SK-N-SH (cell line): Measurements from ENCODE around the gene SPG7. TPM values are rescaled to one million over a fixed set of nuclear protein-coding genes. Genes with fewer than 3 reads are reported as not detected.

Source experiments
- CTCF ChIA-PET: fragments of 300-600, 350-600 bp; formaldehyde crosslinking; extraction: SDS; loops from one replicate; lab custom pipeline; 2021; lab: Yijun Ruan, JAX
- POLR2A ChIA-PET: fragments of 350-600 bp; sonication (Branson Sonifier 250); formaldehyde crosslinking; extraction: SDS; loops from one replicate; lab custom pipeline; 2020; ENCODE audit warnings: antibody characterized with exemption, inconsistent platforms; lab: Yijun Ruan, JAX
- DNase-seq: peaks from one replicate; pipeline ENCODE4 v3.0.0; 2012
- H2AFZ ChIP-seq: fragments of 200-600 bp; sonication (generic); 2 replicates; pipeline ENCODE4 v1.8.1; 2016; ENCODE audit warnings: antibody characterized with exemption, mild to moderate bottlenecking, low read depth
- H3F3A ChIP-seq: fragments of 200-600 bp; sonication (generic); replicated peaks from 2 replicates; pipeline ENCODE3; 2016; ENCODE audit warnings: antibody characterized with exemption, mild to moderate bottlenecking; ENCODE audit not compliant: insufficient read depth
- H3K27ac ChIP-seq, 2 experiments: fragments of 200-500 bp in 1 of 2; fragments of 200-600 bp in 1 of 2; sonication (Bioruptor generic) in 1 of 2; sonication (generic), shearing (Covaris generic) in 1 of 2; 2 replicates each; pipeline versions ENCODE4 v1.5.1 to v1.6.1; 2014 to 2016; ENCODE audit warnings: low read depth in 2 of 2, inconsistent platforms in 1 of 2, low read length in 1 of 2, mild to moderate bottlenecking in 1 of 2, mixed read lengths in 1 of 2
- H3K27me3 ChIP-seq: fragments of 200-600 bp; sonication (generic), shearing (Covaris generic); 2 replicates; pipeline ENCODE4 v1.6.1; 2016; ENCODE audit warnings: mixed run types; ENCODE audit not compliant: insufficient read depth
- H3K36me3 ChIP-seq, 2 experiments: fragments of 200-500 bp in 1 of 2; fragments of 200-600 bp in 1 of 2; sonication (Bioruptor generic) in 1 of 2; sonication (generic) in 1 of 2; replicated peaks in 1 of 2; 2 replicates each; pipeline versions ENCODE3 to v1.5.1; 2014 to 2016; ENCODE audit warnings: low read length in 1 of 2, mild to moderate bottlenecking in 1 of 2; ENCODE audit not compliant: insufficient read depth in 2 of 2, control insufficient read depth in 1 of 2
- H3K4me1 ChIP-seq, 2 experiments: fragments of 200-500 bp in 1 of 2; fragments of 200-600 bp in 1 of 2; sonication (Bioruptor generic) in 1 of 2; sonication (generic), shearing (Covaris generic) in 1 of 2; 2 replicates each; pipeline versions ENCODE4 v1.5.1 to v1.6.1; 2014 to 2016; ENCODE audit warnings: low read depth in 1 of 2, low read length in 1 of 2, mixed run types in 1 of 2; ENCODE audit not compliant: insufficient read depth in 2 of 2, control insufficient read depth in 1 of 2
- H3K4me2 ChIP-seq: fragments of 200-600 bp; sonication (generic), shearing (Covaris generic); 2 replicates; pipeline ENCODE4 v1.6.1; 2017; ENCODE audit warnings: mixed run types
- H3K4me3 ChIP-seq, 2 experiments: fragments of 200-500 bp in 1 of 2; fragments of 200-600 bp in 1 of 2; sonication (Bioruptor generic) in 1 of 2; sonication (generic), shearing (Covaris generic) in 1 of 2; 2 replicates each; pipeline versions ENCODE4 v1.5.1 to v1.8.1; 2014 to 2016; ENCODE audit warnings: low read depth in 2 of 2, inconsistent platforms in 1 of 2, low read length in 1 of 2, mild to moderate bottlenecking in 1 of 2, mixed read lengths in 1 of 2, moderate library complexity in 1 of 2
- H3K79me2 ChIP-seq: fragments of 200-600 bp; sonication (generic); 2 replicates; pipeline ENCODE4 v1.8.1; 2017; ENCODE audit warnings: mild to moderate bottlenecking; ENCODE audit not compliant: insufficient read depth
- H3K9ac ChIP-seq: fragments of 200-600 bp; sonication (generic); 2 replicates; pipeline ENCODE4 v1.6.1; 2017; ENCODE audit warnings: mixed run types
- H3K9me2 ChIP-seq: fragments of 200-600 bp; sonication (generic); 2 replicates; pipeline ENCODE4 v1.6.1; 2017; ENCODE audit warnings: mixed run types
- H3K9me3 ChIP-seq: fragments of 200-600 bp; sonication (generic); 2 replicates; pipeline ENCODE4 v1.6.1; 2017; ENCODE audit warnings: mixed run types, mild to moderate bottlenecking, moderate library complexity
- H4K20me1 ChIP-seq: fragments of 200-600 bp; sonication (generic); 2 replicates; pipeline ENCODE4 v1.6.1; 2017; ENCODE audit warnings: mild to moderate bottlenecking, mixed run types; ENCODE audit not compliant: insufficient read depth
- CHD2 ChIP-seq: fragments of 150-350 bp; IDR thresholded peaks from 2 replicates; pipeline ENCODE4 v1.6.1; 2018; ENCODE audit warnings: low read length; ENCODE audit not compliant: partially characterized antibody
- EP300 ChIP-seq, 2 experiments: IDR thresholded peaks; 2 replicates each; pipeline versions ENCODE4 v1.4.0 to v1.6.1; 2012; ENCODE audit warnings: borderline replicate concordance in 1 of 2, low read depth in 1 of 2, low read length in 1 of 2
- FOSL2 ChIP-seq: IDR thresholded peaks from 2 replicates; pipeline ENCODE4 v1.4.0; 2012; ENCODE audit warnings: low read depth, mild to moderate bottlenecking, moderate library complexity, borderline replicate concordance
- FOXJ3 ChIP-seq: sonication (generic); formaldehyde crosslinking; IDR thresholded peaks from 2 replicates; pipeline ENCODE4 v1.5.1; 2020; ENCODE audit warnings: mild to moderate bottlenecking, missing genetic modification reagents
- GABPA ChIP-seq: IDR thresholded peaks from 2 replicates; pipeline ENCODE4 v1.4.0; 2012; ENCODE audit warnings: low read depth, mild to moderate bottlenecking
- GATA2 ChIP-seq: sonication (generic); formaldehyde crosslinking; IDR thresholded peaks from 2 replicates; pipeline ENCODE4 v1.5.0; 2020; ENCODE audit warnings: mild to moderate bottlenecking, missing genetic modification reagents
- JUND ChIP-seq: IDR thresholded peaks from 2 replicates; pipeline ENCODE4 v1.4.0; 2012
- NRF1 ChIP-seq: IDR thresholded peaks from 2 replicates; pipeline ENCODE4 v1.6.1; 2012; ENCODE audit warnings: low read depth, mild to moderate bottlenecking, low read length
- PBX3 ChIP-seq: IDR thresholded peaks from 2 replicates; pipeline ENCODE4; 2012
- POLR2AphosphoS5 ChIP-seq: IDR thresholded peaks from 2 replicates; pipeline ENCODE4 v1.6.1; 2012; ENCODE audit warnings: low read depth, low read length
- RFX5 ChIP-seq: IDR thresholded peaks from 2 replicates; pipeline ENCODE4 v1.6.1; 2012; ENCODE audit warnings: mild to moderate bottlenecking, improper control_type of control experiment, low read length
- SMC3 ChIP-seq: IDR thresholded peaks from 2 replicates; pipeline ENCODE4 v1.6.1; 2012; ENCODE audit warnings: low read depth, low read length, improper control_type of control experiment
- TAF1 ChIP-seq: IDR thresholded peaks from 2 replicates; pipeline ENCODE4 v1.6.1; 2012; ENCODE audit warnings: low read depth, mild to moderate bottlenecking, low read length, moderate library complexity, borderline replicate concordance
- TCF12 ChIP-seq: IDR thresholded peaks from 2 replicates; pipeline ENCODE4 v1.4.0; 2012
- USF1 ChIP-seq: IDR thresholded peaks from 2 replicates; pipeline ENCODE4 v1.4.0; 2012; ENCODE audit warnings: low read depth, borderline replicate concordance
- WGBS: methylation state at CpG from one replicate; pipeline ENCODE4 v1.1.6; 2017; ENCODE audit warnings: low lambda C conversion rate; 5-methylcytosine and 5-hydroxymethylcytosine counted together
- polyA plus RNA-seq, 3 experiments: library from polyadenylated mRNA; depleted of rRNA; stranded (reverse); fragments of >200 nt; gene quantifications; 2 replicates each; pipeline ENCODE4 v1.2.3, GENCODE V29; 2012
- TF ChIP-seq, protein P1 (sequence below): fragments of 200-600 bp; sonication (generic); IDR thresholded peaks from 2 replicates; pipeline ENCODE4 v1.6.1; 2017; ENCODE audit warnings: antibody characterized with exemption, mild to moderate bottlenecking, moderate library complexity
- TF ChIP-seq, protein P2 (sequence below): fragments of 150-350 bp; IDR thresholded peaks from 2 replicates; pipeline ENCODE4 v1.6.1; 2016; ENCODE audit warnings: mild to moderate bottlenecking, low read depth, low read length

SPG7 gene
- polyA plus RNA-seq, 1 of the 3 experiments (the other 2 are of a cell fraction) = 100 TPM

DNA sequence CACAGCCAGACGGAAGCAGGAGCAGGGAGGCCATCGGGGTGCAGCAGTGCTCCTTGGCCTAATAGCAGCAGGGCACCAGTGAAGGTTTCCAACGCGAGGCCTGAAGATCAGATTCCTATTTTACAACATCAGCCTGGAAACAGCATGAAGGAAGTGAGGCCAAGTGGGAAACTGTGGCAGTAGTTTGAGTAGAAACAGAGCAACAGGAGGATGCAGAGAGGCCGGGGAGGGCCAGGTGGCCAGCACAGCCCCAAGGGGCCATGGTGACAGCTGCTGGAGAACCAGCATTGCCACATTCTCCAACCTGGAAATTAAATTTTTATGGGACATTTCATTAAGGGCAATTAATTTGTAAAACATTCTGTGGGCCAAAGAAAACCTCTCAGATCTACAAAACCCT lies 14.4 kb upstream of the SPG7 start (continued):
- TF ChIP-seq FOSL2 (no peak), USF1 (no peak), GATA2 (CRISPR knock-in tag) (no peak), NRF1 (no peak)
- TF ChIP-seq, all 33 proteins: peak for 0

DNA sequence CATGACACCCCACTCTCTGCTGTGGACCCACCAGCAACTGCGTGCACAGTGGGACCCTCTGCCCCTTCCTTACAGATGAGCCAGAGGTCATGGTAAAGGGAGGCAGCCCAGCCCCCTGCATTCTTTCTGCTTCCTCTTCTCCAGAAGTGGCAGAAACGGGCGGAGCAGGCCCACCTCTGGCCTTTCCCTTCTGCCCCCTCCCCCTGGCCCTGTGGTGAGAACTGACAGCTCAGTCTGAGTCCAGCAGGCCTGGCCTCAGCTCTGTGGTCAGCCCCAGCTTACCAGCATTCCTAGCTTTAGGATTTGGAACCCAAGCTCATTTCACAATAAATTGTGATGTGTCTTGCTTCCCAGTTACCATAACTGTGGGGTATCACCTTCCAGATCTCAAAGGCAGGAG lies 13.1 kb upstream of the SPG7 start:
- POLR2A ChIA-PET = interaction anchor here (2.3 kb wide), 1 partner anchor 13 kb away, joined by 8 read pairs; the partner anchor contains the start of gene SPG7
- no peak for DNase-seq

More for the DNA sequence above, 13.1 kb upstream of the SPG7 start:
- Histone ChIP-seq H3K79me2 (peaks cover 31% of the 10 kb centered on the region; the same call in 1 of the 2 replicates), H3F3A (peaks cover 7% of the 10 kb centered on the region), H3K4me3 (no peak overlapping the region), H3K27ac (no peak overlapping the region), H3K9me2 (no peaks in the 10 kb centered on the region), H2AFZ (no peak overlapping the region), H3K4me2 (no peak overlapping the region), H3K9ac (no peak overlapping the region), H3K4me1 (peaks cover 7 to 11% of the 10 kb centered on the region in 2 experiments), H3K9me3 (no peaks in the 10 kb centered on the region), H4K20me1 (no peaks in the 10 kb centered on the region), H3K36me3 (peaks cover 3 to 4% of the 10 kb centered on the region in 2 experiments), H3K27me3 (no peaks in the 10 kb centered on the region)
- CTCF ChIA-PET = interaction anchor here (1.0 to 1.3 kb wide), 4 partner anchors 12 to 162 kb away, joined by 3 to 4 read pairs (median 3); partner anchors contain the start of gene SPG7
- no peak for TF ChIP-seq TAF1
- no peak for TF ChIP-seq JUND
- TF ChIP-seq, protein P1, sequence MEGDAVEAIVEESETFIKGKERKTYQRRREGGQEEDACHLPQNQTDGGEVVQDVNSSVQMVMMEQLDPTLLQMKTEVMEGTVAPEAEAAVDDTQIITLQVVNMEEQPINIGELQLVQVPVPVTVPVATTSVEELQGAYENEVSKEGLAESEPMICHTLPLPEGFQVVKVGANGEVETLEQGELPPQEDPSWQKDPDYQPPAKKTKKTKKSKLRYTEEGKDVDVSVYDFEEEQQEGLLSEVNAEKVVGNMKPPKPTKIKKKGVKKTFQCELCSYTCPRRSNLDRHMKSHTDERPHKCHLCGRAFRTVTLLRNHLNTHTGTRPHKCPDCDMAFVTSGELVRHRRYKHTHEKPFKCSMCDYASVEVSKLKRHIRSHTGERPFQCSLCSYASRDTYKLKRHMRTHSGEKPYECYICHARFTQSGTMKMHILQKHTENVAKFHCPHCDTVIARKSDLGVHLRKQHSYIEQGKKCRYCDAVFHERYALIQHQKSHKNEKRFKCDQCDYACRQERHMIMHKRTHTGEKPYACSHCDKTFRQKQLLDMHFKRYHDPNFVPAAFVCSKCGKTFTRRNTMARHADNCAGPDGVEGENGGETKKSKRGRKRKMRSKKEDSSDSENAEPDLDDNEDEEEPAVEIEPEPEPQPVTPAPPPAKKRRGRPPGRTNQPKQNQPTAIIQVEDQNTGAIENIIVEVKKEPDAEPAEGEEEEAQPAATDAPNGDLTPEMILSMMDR = no peak
- TF ChIP-seq GATA2 (CRISPR knock-in tag) = no peak
- TF ChIP-seq POLR2AphosphoS5 = no peak
- TF ChIP-seq PBX3 = no peak
- TF ChIP-seq GABPA = no peak
- TF ChIP-seq RFX5 = no peak
- no peak for TF ChIP-seq CHD2
- no peak for TF ChIP-seq SMC3
- no peak for TF ChIP-seq NRF1
- TF ChIP-seq, protein P2, sequence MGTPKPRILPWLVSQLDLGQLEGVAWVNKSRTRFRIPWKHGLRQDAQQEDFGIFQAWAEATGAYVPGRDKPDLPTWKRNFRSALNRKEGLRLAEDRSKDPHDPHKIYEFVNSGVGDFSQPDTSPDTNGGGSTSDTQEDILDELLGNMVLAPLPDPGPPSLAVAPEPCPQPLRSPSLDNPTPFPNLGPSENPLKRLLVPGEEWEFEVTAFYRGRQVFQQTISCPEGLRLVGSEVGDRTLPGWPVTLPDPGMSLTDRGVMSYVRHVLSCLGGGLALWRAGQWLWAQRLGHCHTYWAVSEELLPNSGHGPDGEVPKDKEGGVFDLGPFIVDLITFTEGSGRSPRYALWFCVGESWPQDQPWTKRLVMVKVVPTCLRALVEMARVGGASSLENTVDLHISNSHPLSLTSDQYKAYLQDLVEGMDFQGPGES = no peak
- TF ChIP-seq EP300 (IDR thresholded peaks at IDR 0.05; ENCODE audit: borderline replicate concordance in 1 of 2, low read depth in 1 of 2, low read length in 1 of 2) = no peak
- no peak for TF ChIP-seq FOXJ3 (CRISPR knock-in tag)
- TF ChIP-seq TCF12 = no peak
- WGBS = 89% methylated on average over 3 of the region's 3 CpGs
